OCI-LY7 (cell line): ENCODE data around the gene KCND3.

Experiments
- CTCF ChIP-seq: fragments of 200-600 bp; sonication (generic); conservative IDR thresholded peaks from 2 replicates; pipeline ENCODE4 v1.5.1; 2014; ENCODE audit warnings: mild to moderate bottlenecking, antibody characterized with exemption, low read length, moderate library complexity, mixed read lengths
- EZH2phosphoT487 ChIP-seq: fragments of 200-600 bp; sonication (generic); IDR thresholded peaks from 2 replicates; pipeline ENCODE4 v1.6.1; 2018; ENCODE audit warnings: low read depth, borderline replicate concordance, mild to moderate bottlenecking, mixed run types, antibody characterized with exemption, low read length, moderate library complexity, mixed read lengths

- no peak for TF ChIP-seq CTCF
- no peak for TF ChIP-seq EZH2phosphoT487
These were observed 55.2 kb downstream of the KCND3 start for GRCh38 chr1:111934106-111934852.
